ENCODE results near the gene HKDC1.

- TF ChIP-seq CTCF (conservative IDR thresholded peaks at IDR 0.05; ENCODE audit: low read length) (no peak), EZH2phosphoT487 (IDR thresholded peaks at IDR 0.05; ENCODE audit: borderline replicate concordance, low read depth, low read length) (no peak)
These were observed 6.9 kb downstream of the HKDC1 start for GRCh38 chr10:69226919-69227450.
